Peyer's patch (tissue), 4 donors: ENCODE results near the gene AHRR. TPM values are rescaled to one million over a fixed set of nuclear protein-coding genes. Genes with fewer than 3 reads are reported as not detected.

Source experiments
- DNase-seq, 3 donors: peaks; one replicate each; pipeline ENCODE4 v3.0.0-alpha.2; 2017 to 2019
- H3K27ac ChIP-seq, 4 donors: fragments of 200-600 bp; sonication (generic); one replicate each; pipeline ENCODE4 v1.5.1; 2016 to 2019
- H3K27me3 ChIP-seq, 2 donors: fragments of 200-600 bp; sonication (generic); one replicate each; pipeline ENCODE4 v1.5.1; 2019
- H3K36me3 ChIP-seq, 3 donors: fragments of 200-600 bp; sonication (generic); one replicate each; pipeline ENCODE4 v1.5.1; 2016 to 2019
- H3K4me1 ChIP-seq, 4 donors: fragments of 200-600 bp; sonication (generic); one replicate each; pipeline ENCODE4 v1.5.1; 2016 to 2019
- H3K4me3 ChIP-seq, 4 donors: fragments of 200-600 bp; sonication (generic); 1 replicate in 3 of 4; 2 replicates in 1 of 4; pipeline ENCODE4 v1.5.1; 2016 to 2019; ENCODE audit warnings: mild to moderate bottlenecking in 1 of 4
- H3K9me3 ChIP-seq, 4 donors: fragments of 200-600 bp; sonication (generic); one replicate each; pipeline ENCODE4 v1.5.1; 2016 to 2019; ENCODE audit warnings: mild to moderate bottlenecking in 1 of 4
- CTCF ChIP-seq, 6 experiments: fragments of 450-650 bp in 4 of 6; fragments of 200-600 bp in 2 of 6; sonication (generic) in 1 of 6; IDR thresholded peaks; one replicate each; pipeline ENCODE4 v1.5.1; 2017 to 2019; ENCODE audit warnings: antibody characterized with exemption in 6 of 6, mild to moderate bottlenecking in 3 of 6, moderate library complexity in 1 of 6
- POLR2A ChIP-seq, 2 donors: fragments of 450-650 bp; IDR thresholded peaks; one replicate each; pipeline ENCODE4 v1.5.1; 2017; ENCODE audit warnings: antibody characterized with exemption in 2 of 2, mild to moderate bottlenecking in 2 of 2, moderate library complexity in 2 of 2
- total RNA-seq, 4 donors: library from RNA; depleted of rRNA; stranded (reverse); fragments of >200 nt; gene quantifications; one replicate each; pipeline ENCODE4 v1.1.0, GENCODE V29; 2016

Gene AHRR
- total RNA-seq, 4 donors from 2014 or later: 1.6 to 28.1 (median 2.4) TPM

- H3K4me3 ChIP-seq: no peak overlapping the region
- H3K4me1 ChIP-seq: no peaks in the 10 kb centered on the region
- peak in 1 of 3 donors; percentile 41 for DNase-seq
- no peaks in the 10 kb centered on the region for H3K36me3 ChIP-seq
- no peaks in the 10 kb centered on the region for H3K9me3 ChIP-seq
- no peak for TF ChIP-seq CTCF (IDR thresholded peaks at IDR 0.05)
- no peak for TF ChIP-seq POLR2A (IDR thresholded peaks at IDR 0.05)
- no peaks in the 10 kb centered on the region for H3K27me3 ChIP-seq
- H3K27ac ChIP-seq: no peak overlapping the region
Observed at GRCh38 chr5:354581-355378, 33.3 kb downstream of the AHRR start.

- Histone ChIP-seq H3K4me3 (no peak overlapping the region), H3K27me3 (no peaks in the 10 kb centered on the region), H3K9me3 (no peaks in the 10 kb centered on the region), H3K36me3 (no peaks in the 10 kb centered on the region), H3K4me1 (no peaks in the 10 kb centered on the region), H3K27ac (no peak overlapping the region)
- TF ChIP-seq POLR2A (IDR thresholded peaks at IDR 0.05) (no peak), CTCF (IDR thresholded peaks at IDR 0.05) (no peak)
- no peak for DNase-seq
Observed at GRCh38 chr5:355379-355935, 33.9 kb downstream of the AHRR start.

GRCh38 chr5:355958-356357 is 34.4 kb downstream of the AHRR start:
- H3K27me3 ChIP-seq: no peaks in the 10 kb centered on the region
- DNase-seq: no peak
- TF ChIP-seq POLR2A (IDR thresholded peaks at IDR 0.05): no peak
- TF ChIP-seq CTCF (IDR thresholded peaks at IDR 0.05): no peak
- no peaks in the 10 kb centered on the region for H3K4me1 ChIP-seq
- H3K9me3 ChIP-seq: no peaks in the 10 kb centered on the region
- no peak overlapping the region for H3K4me3 ChIP-seq
- H3K27ac ChIP-seq: no peak overlapping the region
- H3K36me3 ChIP-seq: no peaks in the 10 kb centered on the region

- H3K27ac ChIP-seq: no peak overlapping the region
- no peak for DNase-seq
- H3K9me3 ChIP-seq: no peaks in the 10 kb centered on the region
- TF ChIP-seq CTCF (IDR thresholded peaks at IDR 0.05) (no peak), POLR2A (IDR thresholded peaks at IDR 0.05) (no peak)
- H3K36me3 ChIP-seq: no peaks in the 10 kb centered on the region
- H3K4me3 ChIP-seq: no peak overlapping the region
- no peaks in the 10 kb centered on the region for H3K4me1 ChIP-seq
- H3K27me3 ChIP-seq: no peaks in the 10 kb centered on the region
Observed at GRCh38 chr5:359301-359897, 37.9 kb downstream of the AHRR start.

GRCh38 chr5:360257-361027 is 38.9 kb downstream of the AHRR start:
- Histone ChIP-seq H3K27ac (no peak overlapping the region), H3K4me3 (no peak overlapping the region)
- no peak for DNase-seq

More at GRCh38 chr5:360257-361027, 38.9 kb downstream of the AHRR start:
- no peaks in the 10 kb centered on the region for H3K27me3 ChIP-seq
- H3K9me3 ChIP-seq: no peaks in the 10 kb centered on the region
- no peak for TF ChIP-seq POLR2A (IDR thresholded peaks at IDR 0.05)
- TF ChIP-seq CTCF (IDR thresholded peaks at IDR 0.05): no peak
- H3K4me1 ChIP-seq: no peaks in the 10 kb centered on the region
- H3K36me3 ChIP-seq: no peaks in the 10 kb centered on the region
